GM18907 (cell line): Measurements from ENCODE around the gene RETREG2.

ENCODE experiments used
- ATAC-seq: cut with Tn5 transposase; IDR thresholded peaks from one replicate; pipeline ENCODE4 v1.9.1; 2021; ENCODE audit warnings: mild to moderate bottlenecking, moderate library complexity; ENCODE audit not compliant: unreplicated experiment

The RETREG2 gene, protein sequence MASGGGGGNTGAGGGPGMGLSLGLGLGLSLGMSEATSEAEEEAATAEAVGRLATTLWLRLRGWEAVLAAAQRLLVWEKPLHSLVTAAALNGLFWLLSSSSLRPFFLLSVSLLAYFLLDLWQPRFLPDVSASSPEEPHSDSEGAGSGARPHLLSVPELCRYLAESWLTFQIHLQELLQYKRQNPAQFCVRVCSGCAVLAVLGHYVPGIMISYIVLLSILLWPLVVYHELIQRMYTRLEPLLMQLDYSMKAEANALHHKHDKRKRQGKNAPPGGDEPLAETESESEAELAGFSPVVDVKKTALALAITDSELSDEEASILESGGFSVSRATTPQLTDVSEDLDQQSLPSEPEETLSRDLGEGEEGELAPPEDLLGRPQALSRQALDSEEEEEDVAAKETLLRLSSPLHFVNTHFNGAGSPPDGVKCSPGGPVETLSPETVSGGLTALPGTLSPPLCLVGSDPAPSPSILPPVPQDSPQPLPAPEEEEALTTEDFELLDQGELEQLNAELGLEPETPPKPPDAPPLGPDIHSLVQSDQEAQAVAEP

DNA sequence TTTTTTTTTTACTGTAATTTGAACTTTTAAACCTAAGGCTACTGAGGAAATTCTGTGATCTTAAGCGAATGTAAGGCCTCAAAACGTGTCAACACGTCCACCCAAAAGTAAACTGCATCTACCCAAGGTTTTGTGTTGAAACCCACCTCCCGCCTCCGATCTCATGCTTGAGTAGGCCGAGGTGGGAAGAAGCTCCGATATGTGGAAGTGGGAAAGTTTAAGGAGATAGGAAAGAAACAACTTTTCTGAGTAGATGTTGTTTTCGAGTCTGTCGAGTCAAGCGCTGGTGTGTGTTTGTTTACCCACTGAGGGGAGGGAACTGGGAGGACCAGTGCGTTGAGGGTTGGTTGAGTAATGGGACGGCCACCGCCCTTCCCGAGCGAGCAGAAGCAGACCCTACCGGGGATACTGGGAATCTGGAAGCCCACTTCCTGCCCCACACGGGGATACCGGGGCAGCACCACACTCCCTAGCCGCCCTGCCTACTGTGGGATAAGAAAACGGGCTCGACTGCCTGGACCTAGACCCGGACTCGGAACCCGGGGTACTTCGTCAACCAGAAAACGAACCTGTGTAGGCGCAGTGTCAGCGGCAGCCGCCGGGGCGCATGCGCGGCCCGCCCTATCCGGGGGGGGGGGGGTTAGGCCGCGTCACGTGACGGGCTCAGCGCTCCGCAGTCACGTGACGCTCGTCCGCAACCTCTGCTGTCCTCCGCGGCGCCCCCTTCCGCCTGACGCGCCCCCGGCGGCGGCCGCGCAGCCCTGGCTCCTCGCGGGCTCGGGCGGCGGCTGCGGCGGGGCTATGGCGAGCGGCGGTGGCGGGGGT lies at the start of gene RETREG2:
RETREG2 (plus strand) TSS at position 724 of the 825 bp plus-strand sequence; CDS start at position 802, 78 bp downstream.
- ATAC-seq, result peak; percentile 47

DNA sequence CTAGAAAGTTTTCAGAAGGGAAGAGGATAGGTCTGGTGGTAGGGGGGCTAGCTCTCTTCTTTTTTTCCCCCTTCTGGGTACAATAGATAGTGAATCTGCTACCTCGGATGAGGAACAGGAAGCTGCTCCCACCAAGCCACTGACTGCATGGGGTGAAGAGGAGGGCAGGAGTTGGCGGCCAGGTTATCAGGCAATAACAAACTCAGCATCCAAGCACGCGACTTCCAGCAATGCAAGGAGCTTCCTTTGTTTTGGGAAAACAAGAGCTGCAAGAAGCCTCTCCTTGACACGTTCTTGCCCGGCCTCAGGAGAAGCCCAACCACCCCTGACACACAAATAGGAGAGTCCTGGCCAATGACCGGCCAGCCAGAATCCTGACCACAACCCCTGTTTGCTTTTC lies 49.7 kb upstream of the RETREG2 start:
- ATAC-seq, result no peak

DNA sequence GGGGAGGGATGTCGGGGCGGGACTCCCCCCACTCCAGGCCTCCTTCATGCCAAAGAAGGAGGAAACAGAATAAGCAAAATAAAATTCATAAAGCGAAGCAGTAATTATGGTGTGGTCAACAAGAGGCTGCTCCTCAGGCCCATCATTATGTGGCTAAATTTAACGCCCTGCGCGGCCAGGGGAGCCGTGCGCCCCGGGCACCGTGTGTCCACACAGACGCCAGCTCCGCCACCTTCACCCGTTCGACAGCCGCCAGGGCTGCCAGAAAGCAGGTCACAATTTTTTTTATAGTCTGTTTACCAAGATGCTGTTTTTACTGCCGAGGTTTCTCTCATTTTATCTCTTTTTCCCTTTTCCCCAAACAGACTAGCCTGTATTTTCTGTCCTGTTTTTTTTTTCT lies 48.5 kb upstream of the RETREG2 start:
- ATAC-seq, result no peak

DNA sequence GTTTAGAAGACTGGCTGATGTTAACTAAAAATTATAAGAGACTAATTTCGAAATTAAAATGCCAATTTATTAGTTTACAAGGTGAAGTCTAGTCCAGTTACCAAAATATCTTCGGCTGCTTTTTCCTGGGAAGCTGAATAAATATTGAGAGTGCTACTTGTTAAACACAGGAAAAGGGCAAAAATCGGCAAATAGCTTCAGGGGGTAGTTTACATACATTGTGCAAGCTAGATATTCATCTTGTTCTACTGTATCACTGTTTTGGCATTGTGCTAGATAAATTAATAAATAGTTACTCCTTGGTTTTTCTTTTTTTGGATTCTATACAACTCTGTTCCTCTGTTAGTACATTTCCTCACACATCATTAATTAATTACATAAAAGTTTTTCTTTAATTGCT lies 46.7 kb upstream of the RETREG2 start:
- ATAC-seq, result no peak

DNA sequence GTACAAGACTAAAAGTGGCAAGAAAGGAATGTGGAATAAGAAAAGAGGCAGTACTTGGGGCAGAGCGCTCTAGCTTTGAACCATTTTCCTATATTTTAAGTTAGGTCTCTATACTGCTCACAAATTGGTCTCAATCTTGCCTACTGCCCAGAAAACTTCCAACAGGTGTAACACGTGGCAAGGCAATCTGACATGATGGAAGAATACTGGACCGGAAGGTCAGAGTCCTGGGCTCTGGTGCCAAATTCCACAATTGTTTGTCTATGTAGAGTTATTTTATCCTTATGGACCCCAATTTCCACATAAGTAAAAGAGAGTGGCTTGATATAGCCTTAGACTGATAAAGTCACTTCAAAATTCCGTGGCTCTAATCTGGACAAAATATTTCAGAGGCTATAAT lies 46.3 kb upstream of the RETREG2 start:
- ATAC-seq, result no peak

DNA sequence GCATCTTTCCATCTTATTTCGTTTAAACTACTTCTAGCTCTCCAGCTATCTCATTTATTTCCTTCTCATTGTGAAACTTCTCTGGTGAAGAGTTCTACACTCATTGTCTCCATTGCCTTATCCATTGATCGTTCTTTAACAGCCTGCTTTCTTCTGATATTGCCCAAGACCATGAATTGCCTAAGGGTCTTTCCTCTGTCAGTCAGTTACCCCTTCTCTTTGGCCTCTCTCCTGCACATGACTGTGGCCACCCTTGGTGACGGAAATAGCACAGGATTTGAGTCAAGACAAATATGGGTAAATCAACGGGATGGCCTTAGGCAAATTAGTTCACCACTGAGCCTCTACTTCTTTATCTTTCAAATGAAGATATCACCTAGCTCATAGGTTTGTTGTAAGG lies 44.1 kb upstream of the RETREG2 start:
- no peak for ATAC-seq

DNA sequence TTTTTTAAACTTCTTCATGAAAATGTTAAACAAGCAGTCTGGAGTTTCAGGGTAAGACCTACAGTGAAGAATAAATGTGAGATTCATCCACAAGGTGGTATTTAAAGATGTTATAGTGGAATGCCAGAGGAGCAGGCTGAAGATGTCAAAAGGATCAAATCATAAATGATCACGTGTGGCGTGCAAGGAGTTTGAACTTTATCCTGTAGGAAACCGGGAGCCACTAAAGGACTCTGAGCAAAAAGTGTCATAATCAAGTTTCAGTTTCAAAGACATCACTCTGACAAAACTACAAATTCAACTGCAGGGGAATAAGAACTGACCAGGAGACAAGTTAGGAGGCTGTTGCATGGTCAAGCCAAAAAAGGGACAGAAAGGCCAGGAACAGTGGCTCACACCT lies 37.4 kb upstream of the RETREG2 start:
- ATAC-seq, result no peak

DNA sequence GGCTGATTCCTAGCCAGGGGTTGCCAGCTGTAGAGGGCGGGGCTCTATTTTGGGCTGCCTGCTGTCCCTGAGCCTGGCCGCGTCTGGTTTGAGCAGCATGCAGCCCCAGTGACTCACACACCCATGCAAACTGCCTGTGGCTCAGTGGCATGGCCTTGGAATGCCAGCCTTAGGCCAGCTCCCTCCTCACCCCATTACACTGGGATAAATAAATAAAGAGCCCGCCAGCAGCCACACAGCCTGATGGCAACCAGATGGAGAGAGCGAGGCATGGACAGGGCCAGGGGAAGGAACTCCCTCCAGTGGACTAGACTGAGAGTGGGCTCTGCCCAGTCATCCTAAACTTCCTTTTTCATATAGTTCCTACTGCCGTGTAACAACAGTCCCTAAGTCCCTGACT lies 35.7 kb upstream of the RETREG2 start:
- ATAC-seq, result no peak

DNA sequence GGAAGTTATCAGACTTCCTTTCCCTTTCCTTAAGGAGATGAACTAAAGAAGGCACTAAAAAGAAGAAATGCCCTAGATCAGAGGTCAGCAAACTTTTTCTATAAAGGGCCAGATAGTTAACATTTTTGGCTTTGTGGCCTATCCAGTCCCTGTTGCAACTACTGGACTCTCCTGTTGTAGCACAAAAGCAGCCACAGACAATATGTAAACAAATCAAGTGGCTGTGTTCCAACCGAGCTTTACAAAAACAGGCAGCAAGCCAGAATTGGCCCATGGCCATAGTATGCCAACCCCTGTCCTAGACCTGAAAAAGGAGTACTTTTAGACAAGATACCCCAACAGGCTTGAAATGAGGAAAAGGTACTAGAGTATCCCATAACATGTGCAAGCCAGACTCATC lies 28.4 kb upstream of the RETREG2 start:
- no peak for ATAC-seq

DNA sequence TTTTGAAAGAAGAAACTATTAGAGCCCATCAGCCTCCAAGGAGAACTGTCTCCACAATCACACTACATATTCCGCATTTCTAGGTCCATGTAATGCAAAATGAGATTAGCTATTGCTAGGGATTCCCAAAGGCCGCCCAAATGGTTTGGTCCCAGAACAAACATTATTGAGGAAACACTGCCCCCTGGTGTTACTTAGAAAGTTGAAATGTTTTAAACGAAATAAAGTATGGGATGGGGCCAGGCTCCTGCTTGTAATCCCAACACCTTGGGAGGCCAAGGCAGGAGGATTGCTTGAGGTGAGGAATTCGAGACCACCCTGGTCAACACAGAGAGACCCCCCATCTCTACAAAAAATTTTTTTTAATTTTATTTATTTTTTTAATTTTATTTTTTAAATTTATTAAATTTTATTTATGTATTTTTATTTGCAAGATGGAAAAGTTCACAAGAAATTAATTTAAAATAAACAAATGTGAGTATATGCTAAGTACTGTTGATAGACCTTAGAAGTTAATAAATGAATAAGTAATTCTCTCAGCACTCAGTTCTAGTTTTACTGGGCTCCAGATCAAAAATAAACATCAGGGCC lies 22.9 kb upstream of the RETREG2 start:
- ATAC-seq, result no peak

DNA sequence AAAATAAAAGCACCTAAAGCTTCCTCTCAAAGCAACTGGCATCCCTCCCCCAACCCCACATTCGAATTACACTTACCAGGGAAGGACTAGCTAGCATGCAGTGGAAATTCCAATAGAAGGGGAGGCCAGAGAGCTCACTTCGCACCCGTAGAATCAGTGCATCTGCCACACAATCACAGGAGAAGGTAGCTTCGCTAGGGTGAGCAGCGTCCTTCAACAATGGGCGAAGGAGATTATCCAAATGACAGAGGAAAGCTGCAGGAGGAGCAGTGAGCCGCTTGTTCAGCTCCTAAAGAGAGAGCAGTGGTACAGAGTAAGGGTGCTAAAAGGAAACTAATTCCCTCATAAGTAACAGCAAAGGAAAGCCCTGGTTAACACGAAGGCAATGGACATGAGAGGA lies 20.7 kb upstream of the RETREG2 start:
- ATAC-seq, result no peak

DNA sequence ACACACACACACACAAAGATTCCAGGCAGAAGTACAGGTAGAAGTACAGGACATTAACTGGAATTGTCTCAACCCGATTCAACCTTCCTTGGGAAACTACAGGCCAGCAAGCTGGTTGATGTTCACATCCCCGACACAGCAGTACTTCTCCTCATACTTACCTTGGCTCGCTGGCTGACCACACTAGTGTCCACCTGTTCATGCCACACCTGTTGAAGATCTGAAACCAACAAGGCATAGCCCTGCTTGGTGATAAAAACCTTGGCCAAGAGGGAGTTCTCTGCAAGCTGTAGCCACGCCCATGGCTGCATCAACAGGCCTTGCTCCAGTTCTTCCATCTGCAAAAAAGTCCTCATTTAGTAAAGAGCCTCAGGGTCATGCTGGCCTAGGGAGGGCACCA lies 20.1 kb upstream of the RETREG2 start:
- ATAC-seq, result no peak

DNA sequence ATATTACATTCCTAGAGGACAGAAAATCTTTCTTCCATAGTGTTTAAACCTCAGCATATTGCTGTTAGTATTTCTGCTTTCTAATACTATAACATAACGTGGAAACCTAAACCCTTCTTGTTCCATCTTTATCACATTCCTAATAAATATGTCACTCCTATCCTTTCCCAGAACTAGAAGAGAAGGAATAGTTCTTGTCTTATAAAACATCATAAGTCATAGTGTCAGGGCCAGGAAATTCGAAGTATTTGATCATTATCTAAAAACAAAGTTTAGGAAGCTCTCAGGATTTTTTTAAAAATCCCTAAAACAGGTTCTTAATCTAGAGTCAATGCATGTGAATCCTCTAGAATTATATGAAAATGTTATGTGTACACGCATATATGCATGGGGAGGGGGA lies 19.5 kb upstream of the RETREG2 start:
- ATAC-seq, result no peak

DNA sequence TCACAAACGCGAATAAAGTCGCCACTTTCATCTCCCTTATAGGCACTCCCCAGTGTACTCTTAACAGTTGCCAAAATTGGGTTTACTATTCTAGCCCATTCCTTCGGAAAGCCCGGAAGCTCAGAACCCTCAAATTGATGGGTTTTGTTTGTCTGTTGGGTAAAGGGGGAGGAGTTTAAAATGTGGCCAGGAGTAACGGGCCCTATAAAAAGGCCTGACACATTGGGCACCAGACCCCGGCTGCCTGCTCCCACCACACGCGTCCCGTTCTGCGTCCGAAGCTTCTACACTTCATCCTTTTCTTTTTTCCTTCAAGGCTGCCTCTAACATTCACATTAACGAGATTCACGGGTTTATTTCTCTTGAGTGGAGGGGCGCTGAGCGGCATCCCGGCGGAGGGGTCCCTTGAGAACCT lies 18.3 kb upstream of the RETREG2 start:
- peak; percentile 2 for ATAC-seq

DNA sequence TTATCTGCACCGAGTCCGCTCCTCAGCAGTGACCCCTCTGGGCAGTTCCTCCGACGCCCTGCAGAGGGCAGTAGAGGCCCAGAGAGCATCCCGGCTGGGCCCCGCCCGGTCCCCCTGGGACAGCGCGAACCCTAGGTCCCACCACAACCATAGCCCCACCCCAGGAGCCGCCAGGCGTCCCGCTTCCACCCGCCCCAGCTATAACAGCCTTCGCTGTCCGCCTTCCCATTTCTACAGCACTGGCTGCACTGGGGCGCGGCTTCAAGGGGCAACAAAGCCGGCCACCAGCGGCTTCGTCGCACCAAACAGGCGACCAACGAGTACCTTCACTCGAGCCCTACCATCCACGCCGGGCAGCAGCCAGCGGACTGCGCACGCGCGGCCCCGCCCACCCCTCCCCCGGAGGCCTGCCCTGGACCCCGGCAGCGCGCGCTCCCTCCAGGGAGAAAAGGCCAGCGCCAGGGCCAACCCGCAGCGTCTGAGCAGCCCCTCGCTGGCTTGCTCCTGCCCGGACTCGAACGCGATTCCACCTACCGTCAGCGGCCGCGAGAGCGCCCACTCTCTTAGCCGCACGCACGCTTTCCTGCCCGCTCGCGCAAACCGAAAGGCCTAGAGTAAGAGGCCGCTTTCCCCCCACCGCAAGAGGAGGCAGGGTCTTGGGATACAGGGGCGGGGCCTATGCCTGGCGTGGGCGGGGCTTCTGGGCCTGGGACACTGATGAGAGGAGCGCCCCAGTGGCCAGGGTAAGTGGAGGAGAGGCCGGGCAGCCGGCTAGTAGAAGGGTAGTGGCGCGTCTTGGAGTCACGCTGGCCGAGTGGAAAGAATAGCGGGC lies 17.7 kb upstream of the RETREG2 start, which contains the start of gene NHEJ1:
NHEJ1 (minus strand) TSS at position 630 of the 832 bp plus-strand sequence. CDS start 2,453 bp downstream, outside the sequence.
- ATAC-seq, result peak; percentile 84

DNA sequence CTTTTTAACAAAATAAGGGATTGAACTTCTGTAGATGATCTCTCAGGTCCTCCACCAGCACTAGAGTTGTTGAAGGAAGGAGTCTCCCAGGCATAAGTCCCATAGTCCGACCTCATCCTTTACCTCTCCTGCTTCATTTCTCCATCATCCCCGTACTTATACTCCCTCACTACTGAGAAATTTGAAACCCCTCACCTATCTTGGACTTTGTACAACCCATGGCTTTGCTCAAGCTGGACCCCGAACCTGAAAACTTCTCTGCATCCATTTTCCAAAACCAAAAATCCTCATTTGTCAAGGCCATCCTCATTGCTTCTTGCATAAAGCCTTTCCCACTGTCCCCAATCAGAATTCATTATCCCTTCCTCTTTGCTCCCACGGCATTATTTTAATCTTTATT lies 17.0 kb upstream of the RETREG2 start:
- no peak for ATAC-seq

DNA sequence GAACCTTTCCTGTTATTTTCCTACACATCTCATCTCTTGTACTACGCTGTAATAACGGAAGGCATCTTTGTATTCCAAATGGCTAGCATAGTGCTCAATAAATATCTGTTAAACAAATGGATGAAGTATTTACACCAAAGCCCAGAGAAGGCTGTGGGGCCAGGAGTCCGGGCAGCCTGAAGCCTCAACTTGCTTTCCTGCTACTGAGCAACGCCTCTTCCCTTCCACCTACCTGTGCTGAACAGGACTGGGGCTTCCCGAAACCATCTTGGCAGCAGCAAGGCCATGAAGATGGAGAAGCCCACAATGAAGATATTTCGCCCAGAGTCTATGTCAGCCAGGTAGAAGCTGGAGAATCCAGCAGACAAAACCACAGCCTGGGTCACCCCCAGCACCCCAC lies 14.9 kb upstream of the RETREG2 start:
- ATAC-seq, result no peak

DNA sequence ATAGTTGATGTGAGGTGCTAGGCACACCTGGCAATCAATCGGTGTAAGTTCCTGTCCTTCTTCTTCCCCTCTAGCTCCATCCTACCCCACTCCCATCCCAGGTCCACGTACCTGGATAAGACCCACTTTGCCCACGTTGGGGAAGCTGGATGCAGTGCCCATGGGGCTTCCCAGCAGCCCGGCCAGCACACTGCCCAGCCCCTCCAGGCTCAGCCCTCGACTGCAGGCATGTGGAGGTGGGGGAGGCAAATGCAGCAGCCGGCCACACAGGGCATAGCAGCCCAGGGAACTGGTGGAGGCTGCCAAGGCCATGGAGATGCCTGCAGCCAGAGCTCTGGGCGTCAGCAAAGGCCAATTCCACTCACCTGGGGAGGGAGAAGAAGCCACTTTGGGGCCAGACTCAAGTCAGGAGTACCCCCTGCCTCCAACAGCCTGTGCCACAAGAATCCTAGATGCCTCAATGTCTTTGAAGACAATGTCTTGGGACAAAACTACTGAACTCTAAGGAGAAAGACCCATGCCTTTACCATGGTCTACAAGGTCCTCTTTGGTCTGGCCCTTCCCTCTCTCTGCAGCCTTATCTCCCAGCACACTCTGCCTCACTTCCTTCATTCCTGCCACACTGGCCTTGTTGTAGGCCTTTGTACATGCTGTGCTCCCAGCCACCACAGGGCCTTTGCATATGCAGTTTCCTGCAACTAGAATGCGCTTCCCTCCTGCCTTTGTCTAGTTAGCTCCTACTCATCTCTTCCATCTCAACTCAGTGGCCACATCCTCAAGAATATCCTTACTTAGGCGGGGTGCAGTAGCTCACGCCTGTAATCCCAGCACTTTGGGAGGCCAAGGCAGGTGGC lies 12.8 kb upstream of the RETREG2 start:
- no peak for ATAC-seq

DNA sequence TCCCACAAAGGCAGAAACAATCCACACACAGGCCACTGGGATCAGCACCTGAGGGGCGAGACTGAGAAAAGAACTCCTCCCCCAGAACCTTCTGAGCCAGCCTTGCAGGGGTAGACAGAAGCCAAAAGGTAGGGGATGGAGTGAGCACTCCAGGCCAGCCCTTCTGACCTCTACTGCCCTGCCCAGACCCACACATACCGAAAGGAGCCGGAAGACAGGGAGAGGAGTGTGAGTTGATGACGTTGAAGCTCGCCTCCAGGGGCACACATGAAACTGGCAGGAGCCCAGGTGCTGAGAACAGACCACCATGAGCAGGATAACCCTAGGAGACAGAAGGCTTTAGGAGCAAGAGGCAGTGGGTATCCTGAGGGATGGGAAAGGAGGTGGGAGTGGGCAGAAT lies 10.1 kb upstream of the RETREG2 start:
- no peak for ATAC-seq

DNA sequence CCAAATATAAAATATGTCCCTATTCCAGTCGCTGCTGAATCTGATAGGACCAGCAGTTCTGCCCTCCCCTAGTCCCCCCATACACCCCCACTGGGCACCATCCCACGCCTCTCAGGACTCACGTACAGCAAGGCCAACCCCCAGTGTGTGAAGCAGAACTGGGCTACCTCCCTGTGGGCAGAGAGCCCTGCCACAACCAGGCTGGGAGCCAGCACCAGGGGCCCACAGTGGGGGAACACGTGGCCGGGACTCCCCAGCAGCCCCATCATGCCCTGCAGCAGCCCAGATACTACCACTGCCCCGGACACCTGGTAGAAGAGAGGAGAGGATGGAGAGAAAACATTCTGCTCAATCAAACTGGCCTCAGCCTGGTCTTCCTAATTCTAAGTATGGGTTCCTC lies 9.5 kb upstream of the RETREG2 start:
- no peak for ATAC-seq
